DOHH2 (cell line): ENCODE data around the gene EPHA3.

ENCODE experiments used
- H3F3A ChIP-seq: fragments of 200-600 bp; sonication (generic), shearing (Covaris generic); 2 replicates; pipeline ENCODE4 v1.6.0; 2016; ENCODE audit warnings: antibody characterized with exemption, mild to moderate bottlenecking; ENCODE audit not compliant: control insufficient read depth, insufficient read depth
- H3K27ac ChIP-seq: fragments of 200-600 bp; sonication (generic); 2 replicates; pipeline ENCODE4 v1.5.1; 2014; ENCODE audit warnings: low read depth, mild to moderate bottlenecking, low read length, moderate library complexity
- H3K27me3 ChIP-seq: fragments of 200-600 bp; sonication (generic); 2 replicates; pipeline ENCODE4 v1.6.1; 2014; ENCODE audit warnings: mild to moderate bottlenecking, low read length, mixed read lengths; ENCODE audit not compliant: control insufficient read depth
- H3K36me3 ChIP-seq: fragments of 200-600 bp; sonication (generic); 2 replicates; pipeline ENCODE4 v1.6.1; 2014; ENCODE audit warnings: mild to moderate bottlenecking, low read length, moderate library complexity, mixed read lengths; ENCODE audit not compliant: control insufficient read depth
- H3K4me1 ChIP-seq: fragments of 200-600 bp; sonication (generic); 2 replicates; pipeline ENCODE4 v1.6.1; 2014; ENCODE audit warnings: mild to moderate bottlenecking, low read length, mixed read lengths; ENCODE audit not compliant: control insufficient read depth
- H3K4me2 ChIP-seq: fragments of 200-600 bp; sonication (generic); 2 replicates; pipeline ENCODE4 v1.6.0; 2014; ENCODE audit warnings: mild to moderate bottlenecking, low read length, moderate library complexity
- H3K4me3 ChIP-seq: fragments of 200-600 bp; sonication (generic); 2 replicates; pipeline ENCODE4 v1.5.1; 2014; ENCODE audit warnings: mild to moderate bottlenecking, low read length, mixed read lengths
- H3K79me2 ChIP-seq: fragments of 200-600 bp; sonication (generic); 2 replicates; pipeline ENCODE4 v1.6.1; 2014; ENCODE audit warnings: mild to moderate bottlenecking, low read length, mixed read lengths; ENCODE audit not compliant: control insufficient read depth
- H3K9me2 ChIP-seq: fragments of 200-600 bp; sonication (generic); replicated peaks from 2 replicates; pipeline ENCODE4 v1.6.1; 2014; ENCODE audit warnings: mild to moderate bottlenecking, low read length, mixed read lengths; ENCODE audit not compliant: control insufficient read depth
- H3K9me3 ChIP-seq: fragments of 200-600 bp; sonication (generic); 2 replicates; pipeline ENCODE4 v1.6.1; 2014; ENCODE audit warnings: antibody characterized with exemption, low read length, mixed read lengths; ENCODE audit not compliant: control insufficient read depth, insufficient read depth
- H4K20me1 ChIP-seq: fragments of 200-600 bp; sonication (generic); 2 replicates; pipeline ENCODE4 v1.6.0; 2014; ENCODE audit warnings: low read depth, mild to moderate bottlenecking, antibody characterized with exemption, low read length, moderate library complexity; ENCODE audit not compliant: control insufficient read depth, insufficient read depth
- EZH2phosphoT487 ChIP-seq: fragments of 200-600 bp; sonication (generic); IDR thresholded peaks from 2 replicates; pipeline ENCODE4 v1.6.1; 2017; ENCODE audit warnings: borderline replicate concordance, mild to moderate bottlenecking, antibody characterized with exemption, low read length, moderate library complexity, mixed read lengths
- TF ChIP-seq, protein P1 (sequence below): fragments of 200-600 bp; sonication (generic); IDR thresholded peaks from one replicate; pipeline ENCODE4 v1.5.1; 2014; ENCODE audit warnings: antibody characterized with exemption, mild to moderate bottlenecking, low read depth, low read length; ENCODE audit not compliant: poor library complexity, severe bottlenecking

Gene EPHA3

DNA sequence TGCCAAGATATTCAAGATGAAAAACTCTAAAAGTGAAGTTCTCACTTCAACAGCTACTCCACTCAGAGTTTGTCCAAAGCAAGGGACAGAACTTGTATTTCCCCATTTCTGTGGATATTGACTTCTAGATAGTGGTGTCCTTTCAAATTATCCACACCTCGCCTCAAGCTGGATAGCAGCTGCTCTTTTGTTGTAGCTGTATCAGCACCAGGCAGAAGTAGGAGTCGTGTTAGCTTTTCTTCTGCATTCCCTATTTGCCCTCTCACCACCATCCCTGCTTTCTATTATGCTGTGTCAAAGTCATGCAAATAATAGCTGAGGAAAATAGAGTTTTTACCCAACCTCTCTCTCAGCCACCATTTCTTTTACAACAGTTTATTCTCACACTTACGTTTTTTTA is 303.8 kb downstream of the EPHA3 start:
- Histone ChIP-seq H3K27me3 (no peaks in the 10 kb centered on the region), H4K20me1 (no peaks in the 10 kb centered on the region), H3K36me3 (no peaks in the 10 kb centered on the region), H3K4me3 (no peak overlapping the region), H3F3A (no peaks in the 10 kb centered on the region), H3K4me2 (no peak overlapping the region), H3K9me3 (no peaks in the 10 kb centered on the region), H3K27ac (no peak overlapping the region), H3K9me2 (no peaks in the 10 kb centered on the region), H3K4me1 (no peaks in the 10 kb centered on the region), H3K79me2 (no peaks in the 10 kb centered on the region)
- TF ChIP-seq EZH2phosphoT487 = no peak
- TF ChIP-seq, protein P1, sequence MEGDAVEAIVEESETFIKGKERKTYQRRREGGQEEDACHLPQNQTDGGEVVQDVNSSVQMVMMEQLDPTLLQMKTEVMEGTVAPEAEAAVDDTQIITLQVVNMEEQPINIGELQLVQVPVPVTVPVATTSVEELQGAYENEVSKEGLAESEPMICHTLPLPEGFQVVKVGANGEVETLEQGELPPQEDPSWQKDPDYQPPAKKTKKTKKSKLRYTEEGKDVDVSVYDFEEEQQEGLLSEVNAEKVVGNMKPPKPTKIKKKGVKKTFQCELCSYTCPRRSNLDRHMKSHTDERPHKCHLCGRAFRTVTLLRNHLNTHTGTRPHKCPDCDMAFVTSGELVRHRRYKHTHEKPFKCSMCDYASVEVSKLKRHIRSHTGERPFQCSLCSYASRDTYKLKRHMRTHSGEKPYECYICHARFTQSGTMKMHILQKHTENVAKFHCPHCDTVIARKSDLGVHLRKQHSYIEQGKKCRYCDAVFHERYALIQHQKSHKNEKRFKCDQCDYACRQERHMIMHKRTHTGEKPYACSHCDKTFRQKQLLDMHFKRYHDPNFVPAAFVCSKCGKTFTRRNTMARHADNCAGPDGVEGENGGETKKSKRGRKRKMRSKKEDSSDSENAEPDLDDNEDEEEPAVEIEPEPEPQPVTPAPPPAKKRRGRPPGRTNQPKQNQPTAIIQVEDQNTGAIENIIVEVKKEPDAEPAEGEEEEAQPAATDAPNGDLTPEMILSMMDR = no peak

DNA sequence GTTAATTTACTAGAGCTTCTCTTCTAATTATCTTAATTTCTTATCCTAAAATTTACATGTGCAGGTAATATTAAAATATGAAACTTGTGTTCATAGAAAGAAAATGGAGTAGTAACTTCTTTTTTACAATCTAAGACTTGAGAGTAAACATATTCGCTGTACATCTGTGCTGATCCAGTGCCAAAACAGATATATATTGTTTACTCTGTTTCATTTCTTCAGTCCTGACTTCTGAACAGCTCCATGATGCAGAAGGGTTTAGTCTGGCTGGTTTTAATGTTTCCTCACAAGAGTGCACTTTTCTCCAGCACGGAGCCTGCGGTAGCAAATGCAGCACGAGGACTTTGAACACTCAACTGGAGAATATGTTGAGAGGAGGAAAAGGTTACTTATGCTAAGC is 306.8 kb downstream of the EPHA3 start:
- H3K27me3 ChIP-seq = no peaks in the 10 kb centered on the region
- H3K9me2 ChIP-seq = no peaks in the 10 kb centered on the region
- H3K36me3 ChIP-seq = no peaks in the 10 kb centered on the region
- no peaks in the 10 kb centered on the region for H4K20me1 ChIP-seq
- H3K9me3 ChIP-seq = no peaks in the 10 kb centered on the region
- no peak for TF ChIP-seq EZH2phosphoT487
- TF ChIP-seq, protein P1 = no peak
- H3K79me2 ChIP-seq = no peaks in the 10 kb centered on the region
- no peak overlapping the region for H3K27ac ChIP-seq
- no peak overlapping the region for H3K4me2 ChIP-seq
- H3K4me1 ChIP-seq = no peaks in the 10 kb centered on the region
- no peaks in the 10 kb centered on the region for H3F3A ChIP-seq
- no peak overlapping the region for H3K4me3 ChIP-seq

DNA sequence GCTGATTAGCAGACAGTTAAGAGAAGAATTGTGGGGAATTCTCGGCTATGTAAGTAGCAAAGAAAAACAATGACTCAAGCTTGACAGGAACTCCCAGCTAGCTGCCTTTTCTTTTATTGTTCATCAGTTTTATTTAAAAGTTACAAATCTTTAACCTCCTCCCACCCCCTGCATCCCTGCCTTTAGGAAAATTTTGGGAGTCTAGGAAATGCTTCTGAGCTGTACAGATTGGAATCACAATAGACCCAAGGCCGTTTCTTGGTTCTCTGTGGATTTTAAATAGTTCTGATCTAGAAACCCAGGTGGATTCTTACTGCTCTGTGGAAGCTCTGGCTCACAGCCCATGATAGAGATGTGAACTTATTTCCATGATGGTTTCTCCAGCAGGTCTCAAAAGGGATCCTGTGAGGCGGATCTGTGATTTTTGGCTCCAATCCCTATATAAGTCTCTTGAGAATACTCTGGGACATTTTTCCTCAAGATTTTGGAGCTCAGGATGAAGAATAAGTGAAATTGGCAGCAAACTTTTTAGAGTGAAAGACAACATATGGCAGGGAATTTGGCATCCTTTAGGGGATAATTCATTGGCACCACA is 312.3 kb downstream of the EPHA3 start:
- H3K9me2 ChIP-seq = no peaks in the 10 kb centered on the region
- no peak overlapping the region for H3K27ac ChIP-seq
- no peaks in the 10 kb centered on the region for H3K79me2 ChIP-seq
- TF ChIP-seq EZH2phosphoT487 = no peak
- TF ChIP-seq, protein P1 = no peak
- no peaks in the 10 kb centered on the region for H4K20me1 ChIP-seq
- H3K9me3 ChIP-seq = no peaks in the 10 kb centered on the region
- H3K4me2 ChIP-seq = no peak overlapping the region
- no peaks in the 10 kb centered on the region for H3F3A ChIP-seq
- no peaks in the 10 kb centered on the region for H3K36me3 ChIP-seq
- no peaks in the 10 kb centered on the region for H3K4me1 ChIP-seq
- no peaks in the 10 kb centered on the region for H3K27me3 ChIP-seq
- no peak overlapping the region for H3K4me3 ChIP-seq
